Right kidney (tissue), 1 donor: ENCODE data around the gene GID8.
"Not testable (repeated sequence)": the region's sequence is repeated elsewhere in the genome, so short reads cannot be mapped to it uniquely, and the experiment has no call there.

Experiments
- DNase-seq: peaks from one replicate; pipeline ENCODE4 v3.0.0-alpha.2; 2016

The GID8 gene

GRCh38 chr20:62921119-62921687, 16.7 kb upstream of the GID8 start:
- no peak for DNase-seq

- no peak for DNase-seq
These were observed 15.5 kb upstream of the GID8 start for GRCh38 chr20:62922451-62922921.

GRCh38 chr20:62923059-62923668, 14.8 kb upstream of the GID8 start:
- not testable (repeated sequence) for DNase-seq

- DNase-seq = no peak
These were observed 14.1 kb upstream of the GID8 start for GRCh38 chr20:62923669-62924441.

- DNase-seq = no peak
These were observed 13.4 kb upstream of the GID8 start for GRCh38 chr20:62924442-62925075.

- DNase-seq = no peak
These were observed 12.9 kb upstream of the GID8 start for GRCh38 chr20:62925076-62925419.

GRCh38 chr20:62925420-62926228, 12.3 kb upstream of the GID8 start:
- peak; percentile 74 for DNase-seq

GRCh38 chr20:62926229-62927127, 11.5 kb upstream of the GID8 start, which contains the start of gene DIDO1:
Gene DIDO1 (minus strand): TSS chr20:62926505.
- peak; percentile 97 for DNase-seq

GRCh38 chr20:62927128-62927705, 10.7 kb upstream of the GID8 start:
- no peak for DNase-seq

GRCh38 chr20:62928246-62928939, 9.6 kb upstream of the GID8 start:
- DNase-seq = no peak

GRCh38 chr20:62929051-62929538, 8.9 kb upstream of the GID8 start:
- peak; percentile 51 for DNase-seq

- no peak for DNase-seq
These were observed 6.5 kb upstream of the GID8 start for GRCh38 chr20:62931464-62931863.

GRCh38 chr20:62933966-62934365, 4.0 kb upstream of the GID8 start:
- no peak for DNase-seq

GRCh38 chr20:62935204-62935967, 2.6 kb upstream of the GID8 start:
- no peak for DNase-seq

- DNase-seq = no peak
These were observed 1.9 kb upstream of the GID8 start for GRCh38 chr20:62935968-62936585.

GRCh38 chr20:62937268-62938104, 461 bp upstream of the GID8 start:
- DNase-seq = peak; percentile 95

- DNase-seq = no peak
These were observed 2.9 kb downstream of the GID8 start for GRCh38 chr20:62940875-62941274.

- no peak for DNase-seq
These were observed 3.8 kb downstream of the GID8 start for GRCh38 chr20:62941792-62942191.
